ENCODE measurements around the gene CDK5RAP3.

GRCh38 chr17:48028736-48029135 is 57.8 kb downstream of the CDK5RAP3 start:
- no peak for TF ChIP-seq MYC (IDR thresholded peaks at IDR 0.05; ENCODE audit: low read depth, low read length)
- no peak for TF ChIP-seq EZH2 (IDR thresholded peaks at IDR 0.05; ENCODE audit: borderline replicate concordance, low read depth, low read length, severe bottlenecking)
- TF ChIP-seq CTCF (IDR thresholded peaks at IDR 0.05; ENCODE audit: extremely low read depth in 1 of 2, insufficient read depth in 1 of 2, low read depth in 1 of 2, low read length in 2 of 2), result no peak
- TF ChIP-seq POLR2A (IDR thresholded peaks at IDR 0.05; ENCODE audit: low read depth, low read length), result no peak
- no peak for TF ChIP-seq MAX (IDR thresholded peaks at IDR 0.05; ENCODE audit: insufficient read depth, insufficient read length)
- TF ChIP-seq POLR2AphosphoS5 (IDR thresholded peaks at IDR 0.05; ENCODE audit: insufficient read depth, low read depth, low read length), result no peak
